ENCODE results near the gene CCL20.

- TF ChIP-seq POLR2A (IDR thresholded peaks at IDR 0.05; ENCODE audit: low read depth, low read length) (no peak), POLR2AphosphoS5 (IDR thresholded peaks at IDR 0.05; ENCODE audit: low read depth, low read length) (no peak), TAF1 (IDR thresholded peaks at IDR 0.05; ENCODE audit: borderline replicate concordance, low read depth, low read length) (no peak)
Measured at GRCh38 chr2:227804975-227805374, 8.7 kb upstream of the CCL20 start.

Data from GM12892 (cell line).